GM18868 (cell line): ENCODE measurements around the gene RRM1.
"Not testable (repeated sequence)": the region's sequence is repeated elsewhere in the genome, so short reads cannot be mapped to it uniquely, and the experiment has no call there.

Experiments
- ATAC-seq: cut with Tn5 transposase; IDR thresholded peaks from one replicate; pipeline ENCODE4 v1.9.1; 2021; ENCODE audit warnings: mild to moderate bottlenecking, moderate library complexity; ENCODE audit not compliant: unreplicated experiment

Gene RRM1

DNA sequence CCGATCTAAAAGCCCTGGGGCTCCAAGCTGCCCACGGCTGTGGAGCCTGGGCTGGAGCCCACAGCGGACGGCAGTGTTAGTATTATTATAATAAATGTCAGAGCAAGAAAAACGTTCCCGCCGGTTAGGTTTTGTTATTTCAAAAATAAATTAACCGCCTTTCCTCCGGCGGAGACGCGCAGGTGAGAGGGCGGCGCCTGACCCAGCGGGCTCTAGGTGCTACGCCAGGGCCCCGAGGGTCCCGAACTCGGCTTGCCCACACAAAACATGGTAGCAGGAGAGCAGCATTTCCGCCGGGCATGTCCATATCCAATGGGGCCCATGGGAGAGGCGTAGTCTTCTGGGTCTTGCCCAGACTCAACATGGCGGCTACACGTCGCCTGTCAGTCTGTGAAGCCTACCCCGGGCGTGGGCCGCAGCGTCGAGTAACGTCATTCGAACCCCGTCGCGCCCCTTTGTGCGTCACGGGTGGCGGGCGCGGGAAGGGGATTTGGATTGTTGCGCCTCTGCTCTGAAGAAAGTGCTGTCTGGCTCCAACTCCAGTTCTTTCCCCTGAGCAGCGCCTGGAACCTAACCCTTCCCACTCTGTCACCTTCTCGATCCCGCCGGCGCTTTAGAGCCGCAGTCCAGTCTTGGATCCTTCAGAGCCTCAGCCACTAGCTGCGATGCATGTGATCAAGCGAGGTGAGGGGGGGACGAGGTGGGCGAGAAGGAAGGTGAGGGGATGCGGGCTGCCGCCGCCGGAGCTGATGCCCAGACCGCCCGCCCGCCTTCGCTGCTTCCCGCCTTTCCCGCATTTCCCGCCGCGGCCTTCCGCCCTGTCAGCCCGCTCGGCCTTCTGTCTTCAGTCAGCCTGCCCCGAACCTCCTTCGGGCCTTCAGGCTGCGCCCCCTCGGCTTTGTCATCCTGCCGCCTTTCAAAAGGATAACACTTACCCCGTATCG is at the start of gene RRM1:
Gene RRM1 (plus strand): TSS at position 452 of the 944 bp plus-strand sequence. CDS start 214 bp downstream, at position 666.
- peak; percentile 96 for ATAC-seq

DNA sequence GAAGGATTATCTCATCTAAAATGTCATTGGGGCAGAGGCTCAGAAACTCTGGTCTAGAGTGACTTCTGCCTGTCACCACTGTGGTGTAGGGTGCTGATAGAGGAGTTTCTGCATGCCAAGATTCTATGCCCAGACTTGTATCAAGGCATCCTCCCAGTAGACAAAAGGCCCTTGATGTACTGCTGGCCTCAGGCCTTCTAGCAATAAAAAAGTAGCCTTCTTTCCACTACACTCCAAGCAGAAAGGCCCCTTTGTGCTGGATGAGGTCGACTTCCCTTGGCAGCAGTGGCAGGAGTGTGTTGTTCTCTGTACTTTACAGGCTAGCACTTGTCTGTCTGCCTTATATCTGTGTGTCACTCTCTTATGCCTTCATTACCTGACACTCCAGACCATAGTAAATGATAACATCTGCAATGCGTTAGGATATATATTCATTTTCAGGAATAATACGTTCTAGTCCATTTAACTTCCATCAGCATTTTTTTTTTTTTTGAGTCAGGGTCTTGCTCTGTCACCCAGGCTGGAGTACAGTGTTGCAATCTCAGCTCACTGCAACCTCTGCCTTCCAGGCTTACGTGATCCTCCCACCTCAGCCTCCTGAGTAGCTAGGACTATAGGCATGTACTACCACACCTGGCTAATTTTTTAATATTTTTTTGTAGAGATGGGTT is 49.5 kb upstream of the RRM1 start:
- no peak for ATAC-seq

DNA sequence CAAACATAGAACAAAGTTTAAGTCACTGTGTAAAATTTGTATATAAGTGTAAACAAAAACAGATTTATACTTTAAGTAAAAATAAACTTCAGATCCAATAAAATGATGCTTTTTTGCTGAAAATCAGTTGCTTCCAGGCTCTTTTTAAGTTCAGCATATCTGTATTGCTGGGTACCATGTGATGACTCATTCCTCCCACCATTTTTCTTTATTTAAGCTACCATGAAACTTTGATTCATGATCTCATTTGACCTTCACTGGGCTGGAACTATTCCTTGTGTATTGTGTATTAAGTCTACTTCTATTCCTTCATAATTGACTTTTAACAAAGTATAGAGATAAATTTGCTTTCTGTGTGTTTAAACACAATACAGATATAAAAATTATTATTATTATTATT is 46.3 kb upstream of the RRM1 start:
- no peak for ATAC-seq

DNA sequence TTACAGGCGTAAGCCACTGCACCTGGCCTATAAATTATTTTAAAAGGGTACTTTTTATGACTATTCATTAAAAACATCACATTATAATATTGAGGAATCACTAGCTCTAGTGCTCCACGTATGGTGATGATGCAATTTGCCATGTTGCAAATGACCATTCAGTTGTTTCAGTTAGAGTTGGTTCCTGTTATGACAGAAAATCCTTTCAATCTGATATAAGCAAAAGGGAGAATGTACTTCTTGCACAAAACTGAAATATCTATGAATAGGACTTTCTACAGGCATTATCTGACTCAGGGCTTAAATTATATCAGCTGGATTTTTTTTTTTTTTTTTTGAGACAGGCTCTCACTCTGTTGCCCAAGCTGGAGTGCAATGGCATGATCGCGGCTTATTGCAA is 45.6 kb upstream of the RRM1 start:
- no peak for ATAC-seq

DNA sequence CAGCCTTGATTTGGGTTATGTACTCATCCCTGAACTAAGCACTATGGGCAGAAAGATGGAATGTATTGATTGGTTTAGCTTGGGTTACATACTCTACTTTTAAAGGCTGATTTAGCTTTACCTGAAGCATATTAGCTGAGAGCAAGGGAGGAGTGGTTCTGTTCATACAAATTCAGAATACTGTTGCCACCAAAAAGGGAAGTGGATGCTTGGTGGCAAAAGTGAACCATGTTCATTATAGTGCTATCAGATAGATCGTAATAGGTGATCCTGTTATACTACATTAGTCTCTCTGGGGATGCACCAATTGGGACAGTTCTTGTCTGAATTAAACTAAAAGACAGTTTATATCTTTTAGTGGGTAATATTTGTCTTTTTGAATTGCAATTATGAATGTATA is 44.5 kb upstream of the RRM1 start:
- no peak for ATAC-seq

DNA sequence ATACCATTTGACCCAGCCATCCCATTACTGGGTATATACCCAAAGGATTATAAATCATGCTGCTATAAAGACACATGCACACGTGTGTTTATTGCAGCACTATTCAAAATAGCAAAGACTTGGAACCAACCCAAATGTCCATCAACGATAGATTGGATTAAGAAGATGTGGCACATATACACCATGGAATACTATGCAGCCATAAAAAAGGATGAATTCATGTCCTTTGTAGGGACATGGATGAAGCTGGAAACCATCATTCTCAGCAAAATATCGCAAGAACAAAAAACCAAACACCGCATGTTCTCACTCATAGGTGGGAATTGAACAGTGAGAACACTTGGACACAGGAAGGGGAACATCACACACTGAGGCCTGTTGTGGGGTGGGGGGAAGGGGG is 41.4 kb upstream of the RRM1 start:
- not testable (repeated sequence) for ATAC-seq

DNA sequence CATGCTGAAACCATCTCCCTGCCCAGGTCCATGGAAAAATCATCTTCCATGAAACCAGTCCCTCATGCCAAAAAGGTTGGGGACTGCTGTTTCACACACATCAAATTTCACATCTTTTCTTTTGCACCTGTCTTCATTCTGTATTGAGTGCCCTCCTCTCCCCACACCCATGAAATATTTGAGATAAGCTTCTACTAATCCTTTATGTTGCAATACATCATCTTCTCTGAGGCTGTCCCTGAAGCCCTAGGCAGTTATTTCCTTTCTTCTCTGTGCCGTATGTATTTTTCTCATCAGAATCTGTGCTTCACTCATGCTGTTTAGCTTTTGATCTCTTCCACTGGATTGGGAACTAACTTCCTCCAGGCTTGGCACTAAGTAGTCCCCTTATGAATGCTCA is 40.0 kb upstream of the RRM1 start:
- no peak for ATAC-seq

DNA sequence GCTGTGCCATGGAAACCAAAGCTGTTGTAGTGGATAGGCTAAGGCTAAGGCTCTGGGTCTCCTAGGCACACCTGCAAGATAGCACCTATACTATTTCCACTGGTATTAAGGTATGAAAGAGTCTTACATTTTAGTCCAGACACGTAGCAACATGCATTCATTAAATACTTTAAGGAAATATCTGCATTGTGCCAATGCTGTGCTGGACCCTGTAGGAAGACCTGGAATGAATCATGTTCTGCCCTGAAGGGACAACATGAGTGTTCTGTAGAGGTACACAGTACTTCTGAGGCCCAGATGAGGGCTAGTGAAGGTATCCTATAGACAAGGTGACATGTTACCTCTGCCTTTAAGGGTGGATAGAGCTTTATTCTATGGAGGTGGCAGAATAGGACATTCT is 35.2 kb upstream of the RRM1 start:
- no peak for ATAC-seq

DNA sequence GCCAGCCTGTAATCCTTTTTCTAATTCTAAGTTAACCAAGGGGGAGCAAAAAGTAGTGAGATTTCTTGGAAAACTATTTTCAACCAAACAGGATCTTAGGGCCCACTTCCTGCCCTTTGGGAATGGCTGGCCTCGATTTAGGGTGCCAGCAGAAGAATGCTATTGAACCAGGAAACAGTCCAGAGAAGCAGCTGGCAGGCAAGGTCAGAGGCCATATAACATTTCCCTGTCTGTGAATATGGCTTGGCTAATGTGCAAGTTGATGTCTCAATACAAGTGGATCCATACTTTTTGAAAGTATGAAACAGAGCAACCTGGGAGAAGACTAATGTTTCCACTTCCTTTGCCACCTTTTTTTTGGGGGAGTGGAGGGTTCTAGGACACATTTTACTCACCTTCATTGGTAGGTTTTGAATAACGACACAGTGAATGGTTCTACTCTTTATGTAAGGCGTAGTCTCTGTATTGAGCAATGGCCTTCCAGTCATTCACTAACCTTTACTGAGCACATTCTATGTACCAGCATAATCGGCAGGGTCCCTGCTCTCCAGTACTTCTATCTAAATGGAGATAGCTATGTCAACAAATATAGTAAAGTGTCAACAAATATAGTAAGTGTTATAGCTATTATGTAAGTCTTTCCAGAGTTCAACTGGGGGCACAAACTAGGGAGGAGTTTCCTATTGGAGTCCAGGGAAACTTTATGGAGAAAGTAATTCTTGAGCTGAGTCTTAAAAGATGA is 34.2 kb upstream of the RRM1 start:
- ATAC-seq: no peak

DNA sequence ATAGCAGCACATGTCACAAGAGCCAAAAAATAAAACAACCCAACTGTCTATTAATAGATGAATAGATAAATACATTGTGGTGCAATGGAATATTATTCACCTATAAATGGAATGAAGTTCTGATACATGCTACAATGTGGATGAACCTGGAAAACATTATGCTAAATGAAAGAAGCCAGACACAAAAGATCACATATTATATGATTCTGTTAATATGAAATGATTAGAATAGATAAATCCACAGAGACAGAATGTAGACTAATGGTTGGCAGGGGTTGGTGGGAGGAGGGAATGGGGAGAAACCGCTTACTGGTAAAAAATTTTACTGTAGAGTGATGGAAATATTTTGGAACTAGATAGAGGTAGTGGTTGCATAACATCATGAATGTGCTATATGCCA is 32.9 kb upstream of the RRM1 start:
- ATAC-seq: no peak

DNA sequence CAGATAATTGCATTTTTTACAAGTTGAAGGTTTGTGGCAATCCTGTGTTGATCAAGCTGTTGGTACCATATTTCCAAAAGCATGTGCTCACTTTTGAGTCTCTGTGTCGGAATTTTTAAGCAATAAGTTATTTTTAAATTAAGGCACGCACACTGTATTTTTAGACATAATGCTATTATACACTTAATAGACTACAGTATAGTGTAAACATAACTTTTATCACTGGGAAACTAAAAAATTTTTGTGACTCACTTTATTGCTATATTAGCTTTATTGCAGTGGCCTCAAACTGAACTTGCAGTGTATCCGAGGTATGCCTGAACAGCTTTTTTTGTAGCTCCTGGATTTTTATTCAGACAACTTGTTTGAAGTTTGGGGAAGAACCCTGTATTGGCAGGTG is 31.3 kb upstream of the RRM1 start:
- no peak for ATAC-seq

DNA sequence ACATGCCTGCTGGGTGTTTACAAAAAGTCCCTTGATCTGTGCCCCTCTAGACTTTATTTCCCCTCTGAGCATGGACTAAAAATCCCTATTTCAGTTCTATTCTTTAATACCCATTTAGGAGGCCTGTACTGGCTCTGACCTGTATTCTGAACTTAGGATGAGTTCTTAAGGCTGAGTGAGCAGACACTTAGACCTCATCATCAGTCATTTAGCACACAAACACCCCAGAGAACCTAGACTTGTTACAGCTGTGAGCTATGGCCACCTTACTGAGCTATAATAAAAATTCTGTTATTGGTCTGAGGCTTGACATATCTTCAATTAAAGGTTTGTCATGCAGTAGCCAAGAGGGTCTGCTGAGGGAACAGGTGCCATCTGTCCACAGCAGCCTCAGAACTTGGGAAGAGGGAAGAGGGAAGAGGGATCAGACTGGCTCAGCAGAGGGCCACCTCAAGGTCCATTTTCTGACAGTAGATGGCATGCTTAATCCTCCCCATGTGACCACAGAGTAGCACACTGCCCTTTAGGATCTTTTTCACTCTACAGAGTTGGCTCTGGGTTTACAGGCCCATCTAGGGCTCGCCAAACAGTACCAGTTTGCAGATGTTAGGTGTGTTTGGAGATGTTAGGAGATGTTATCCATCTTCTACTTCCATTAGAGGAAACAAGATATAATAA is 30.2 kb upstream of the RRM1 start:
- no peak for ATAC-seq

DNA sequence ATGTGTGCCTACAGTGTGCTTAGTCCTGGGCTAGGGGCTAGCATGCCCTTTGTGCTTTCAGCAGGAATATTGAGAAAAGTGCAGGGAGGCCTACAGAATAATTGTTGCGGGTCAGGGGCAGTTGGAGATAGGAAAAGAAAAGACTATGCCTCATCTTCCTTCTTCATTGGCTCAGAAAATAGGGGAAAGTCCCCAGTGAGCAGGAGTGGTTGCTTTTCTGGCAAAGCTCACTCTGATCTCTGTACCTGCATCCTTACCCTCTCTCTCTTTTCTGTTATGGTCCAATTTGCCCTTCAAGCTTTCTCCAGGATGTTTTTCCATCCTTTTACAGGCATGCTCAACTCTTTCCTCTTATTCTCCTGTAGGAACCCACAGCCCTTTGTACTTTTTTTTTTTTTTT is 29.5 kb upstream of the RRM1 start:
- ATAC-seq: no peak

DNA sequence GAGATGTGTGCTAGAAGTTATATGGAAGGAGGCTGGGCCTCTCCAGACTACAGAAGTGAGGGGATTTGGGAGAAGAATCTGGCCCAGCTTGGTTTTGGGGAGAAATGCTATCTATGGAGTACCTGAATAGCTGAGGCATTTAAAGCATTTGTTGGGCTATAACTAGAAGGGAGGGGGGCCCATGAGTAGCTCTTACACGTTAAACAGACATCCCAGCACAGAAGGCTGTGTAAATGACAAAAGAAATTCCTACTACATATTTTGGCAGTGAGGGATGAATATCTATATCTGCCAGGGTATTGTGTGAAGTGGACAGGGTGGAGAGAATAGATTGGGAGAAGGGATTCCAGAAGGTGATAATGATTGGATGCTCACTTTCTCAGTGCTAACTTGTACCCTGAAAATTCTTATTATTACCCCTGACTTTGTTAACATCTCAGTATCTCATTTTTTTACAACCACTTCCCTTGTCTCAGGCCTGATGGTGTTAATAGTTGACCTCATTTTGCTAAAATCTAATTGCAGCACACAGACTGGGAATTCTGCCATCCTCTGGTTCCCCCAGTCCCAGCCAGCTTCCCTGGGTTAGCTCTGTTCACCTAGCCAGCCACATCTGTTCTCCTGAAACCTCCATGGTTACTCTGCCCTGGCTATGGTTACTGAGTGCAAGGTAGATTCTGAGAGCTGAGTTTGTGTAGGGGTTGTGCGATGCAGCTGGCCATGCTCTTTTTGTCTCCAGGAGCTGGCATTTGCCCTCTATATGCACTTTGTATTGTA is 28.8 kb upstream of the RRM1 start:
- ATAC-seq: no peak

DNA sequence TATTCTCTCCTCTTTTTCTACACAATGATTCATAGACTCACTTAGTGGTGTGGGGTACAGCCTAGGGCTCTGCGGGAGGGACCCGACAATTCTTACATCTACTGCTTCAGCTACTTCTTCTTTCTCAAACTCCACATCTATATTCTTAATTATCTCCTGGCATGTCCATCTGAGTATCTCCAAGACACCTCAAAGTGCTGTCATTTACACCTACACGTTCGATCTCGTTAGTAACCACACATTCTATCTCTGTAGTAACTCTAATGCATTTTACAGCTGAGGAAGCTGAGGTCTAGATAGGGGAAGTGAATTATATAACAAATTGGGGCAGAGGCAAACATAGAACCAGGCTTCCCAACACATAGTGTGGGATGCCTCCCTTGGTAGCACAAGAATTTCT is 27.7 kb upstream of the RRM1 start:
- ATAC-seq: no peak

DNA sequence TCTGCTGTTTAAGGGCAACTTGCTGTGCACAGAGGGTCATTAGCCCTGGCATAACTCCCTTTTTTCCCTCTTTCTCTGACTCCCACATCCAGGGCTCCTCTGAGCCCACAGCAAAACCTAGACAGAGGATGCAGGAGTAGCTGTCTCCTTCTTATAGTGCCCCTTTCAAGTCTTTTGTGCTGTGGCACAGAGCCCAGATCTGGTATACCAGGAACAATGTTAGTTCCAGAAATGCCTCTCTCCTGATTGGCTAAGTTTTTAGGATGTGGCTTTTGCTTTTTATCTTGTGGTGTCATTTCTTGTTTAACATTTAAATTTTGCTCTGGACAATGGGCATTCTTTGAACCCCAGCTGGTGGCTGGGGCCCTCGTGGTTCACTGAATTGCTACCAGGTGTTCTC is 25.6 kb upstream of the RRM1 start:
- no peak for ATAC-seq

DNA sequence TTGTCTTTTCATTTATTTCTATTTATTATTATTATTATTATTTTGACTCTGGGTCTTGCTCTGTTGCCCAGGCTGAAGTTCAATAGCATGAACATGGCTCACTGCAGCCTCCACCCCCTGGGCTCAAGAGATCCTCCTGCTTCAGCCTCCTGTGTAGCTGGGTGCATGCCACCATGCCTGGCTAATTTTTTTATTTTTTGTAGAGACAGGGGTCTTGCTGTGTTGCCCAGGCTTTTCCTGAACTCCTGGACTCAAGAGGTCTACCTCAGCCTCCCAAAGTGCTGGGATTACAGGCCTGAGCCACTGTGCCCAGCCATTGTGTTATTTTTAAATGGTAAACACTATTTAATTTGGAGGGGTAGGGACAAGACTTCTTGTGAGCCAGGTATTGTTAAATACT is 23.3 kb upstream of the RRM1 start:
- ATAC-seq: no peak

DNA sequence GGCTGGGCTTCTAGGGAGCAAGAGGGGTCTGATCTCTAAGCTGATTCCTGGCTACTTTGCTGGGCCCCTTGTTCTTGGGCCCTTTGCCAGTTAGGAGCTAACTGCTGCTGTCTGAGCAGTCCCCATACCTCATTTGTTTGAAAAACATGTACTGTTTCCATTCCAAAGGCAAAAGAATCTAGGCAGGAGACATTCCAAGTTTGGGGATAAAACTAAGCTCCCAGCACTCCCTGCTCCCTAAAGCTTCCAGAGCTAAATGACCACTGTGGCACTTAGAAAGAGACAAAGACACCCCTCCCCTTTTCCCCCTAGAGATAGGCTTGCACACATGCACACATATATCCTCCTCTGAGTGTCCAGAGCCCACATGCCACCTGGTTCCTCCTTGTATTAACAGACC is 22.7 kb upstream of the RRM1 start:
- ATAC-seq: no peak

DNA sequence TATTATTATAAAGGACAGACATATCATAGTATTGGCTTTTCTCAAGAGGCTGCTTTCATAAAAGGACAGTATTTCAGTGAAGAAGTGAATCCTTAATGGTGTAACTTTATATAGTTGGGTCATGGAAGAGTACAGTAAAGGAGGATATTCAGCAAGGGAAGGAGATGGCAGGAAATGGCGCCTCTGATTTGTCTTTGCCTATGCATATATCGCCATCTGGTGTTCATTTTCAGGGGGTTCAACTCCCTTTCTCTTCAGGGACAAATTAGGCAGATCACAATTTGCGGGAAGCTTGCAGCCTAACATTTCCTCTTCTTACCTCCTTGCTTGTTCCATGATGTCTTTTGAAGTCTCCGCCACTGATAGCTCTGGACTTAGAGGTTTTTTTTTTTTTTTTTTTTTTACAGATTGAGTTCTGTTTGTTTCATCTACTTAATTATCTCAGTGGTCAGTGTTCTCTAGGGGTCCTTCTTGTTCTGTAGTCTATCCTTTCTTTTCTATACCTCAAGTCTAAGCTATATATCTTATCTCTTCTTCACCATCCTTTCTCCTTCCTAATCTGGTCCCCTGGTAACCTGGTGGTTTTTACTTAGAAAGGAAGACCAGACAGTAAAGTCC is 21.8 kb upstream of the RRM1 start:
- ATAC-seq: no peak

DNA sequence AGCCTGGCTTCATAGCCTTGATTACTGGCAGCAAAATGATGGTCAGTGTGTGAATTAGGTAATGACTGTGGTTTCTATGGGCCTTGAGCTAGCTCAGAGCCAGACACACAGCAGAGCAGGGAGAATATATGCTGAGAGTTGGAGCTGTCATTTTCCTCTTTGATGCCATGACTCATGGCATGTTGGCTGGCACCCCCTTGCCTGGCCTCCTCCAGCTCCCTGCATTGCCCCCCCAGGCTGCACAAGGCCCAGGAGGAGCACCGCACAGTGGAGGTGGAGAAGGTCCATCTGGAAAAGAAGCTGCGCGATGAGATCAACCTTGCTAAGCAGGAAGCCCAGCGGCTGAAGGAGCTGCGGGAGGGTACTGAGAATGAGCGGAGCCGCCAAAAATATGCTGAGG is 20.3 kb upstream of the RRM1 start:
- no peak for ATAC-seq
